K562 treated with DMSO at 1 percent for 24 hours (cell line): ENCODE measurements around the gene CLHC1. TPM values are rescaled to one million over a fixed set of nuclear protein-coding genes. Genes with fewer than 3 reads are reported as not detected.

Experiments used
- total RNA-seq: library from RNA; unstranded; fragments of 300-600 nt; gene quantifications from 2 replicates; pipeline ENCODE4 v1.2.3, GENCODE V29; 2022; ENCODE audit warnings: low read depth; ENCODE audit not compliant: insufficient read depth

CLHC1 gene
- 3.9 and 4.7 TPM in 2 replicates for total RNA-seq

DNA sequence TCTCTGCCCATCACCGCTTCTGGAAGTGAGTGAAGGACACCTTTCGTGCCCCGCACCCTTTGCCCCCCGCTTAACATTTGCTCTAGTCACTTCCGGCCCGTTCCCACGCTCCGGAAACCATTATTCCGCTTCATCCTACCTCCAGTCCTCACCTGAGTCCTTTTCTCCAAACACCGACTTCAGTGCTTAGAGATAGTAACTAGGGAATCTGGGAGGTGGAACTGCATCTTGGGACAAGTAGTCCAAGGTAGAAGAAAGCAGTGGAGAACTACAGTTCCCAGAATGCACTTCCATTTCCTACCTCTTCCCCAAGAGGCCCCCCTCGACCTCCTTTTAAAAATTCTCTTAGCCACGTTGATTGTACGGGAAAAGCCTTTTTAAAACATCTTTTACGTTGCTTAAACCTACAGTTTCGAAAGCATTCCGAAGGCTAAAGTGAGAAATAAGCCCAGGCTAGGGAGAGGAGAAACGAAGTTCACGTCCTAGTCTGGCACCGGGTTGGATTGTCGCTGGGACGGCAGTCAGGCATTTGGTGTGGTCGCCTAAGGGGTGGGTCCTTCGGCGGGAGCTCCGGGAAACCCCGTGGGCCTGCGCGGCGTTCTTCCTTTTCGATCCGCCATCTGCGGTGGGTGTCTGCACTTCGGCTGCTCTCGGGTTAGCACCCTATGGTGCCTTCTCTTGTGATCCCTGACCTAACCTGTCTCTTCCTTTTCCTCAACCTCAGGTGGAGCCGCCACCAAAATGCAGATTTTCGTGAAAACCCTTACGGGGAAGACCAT lies at the start of gene CLHC1, which contains the start of gene RPS27A:
CLHC1 (minus strand) TSS at position 210 of the 779 bp plus-strand sequence. CDS start 9,882 bp downstream, outside the sequence.
RPS27A (plus strand) TSS at position 605 of the 779 bp plus-strand sequence; CDS start at position 742, 137 bp downstream.

DNA sequence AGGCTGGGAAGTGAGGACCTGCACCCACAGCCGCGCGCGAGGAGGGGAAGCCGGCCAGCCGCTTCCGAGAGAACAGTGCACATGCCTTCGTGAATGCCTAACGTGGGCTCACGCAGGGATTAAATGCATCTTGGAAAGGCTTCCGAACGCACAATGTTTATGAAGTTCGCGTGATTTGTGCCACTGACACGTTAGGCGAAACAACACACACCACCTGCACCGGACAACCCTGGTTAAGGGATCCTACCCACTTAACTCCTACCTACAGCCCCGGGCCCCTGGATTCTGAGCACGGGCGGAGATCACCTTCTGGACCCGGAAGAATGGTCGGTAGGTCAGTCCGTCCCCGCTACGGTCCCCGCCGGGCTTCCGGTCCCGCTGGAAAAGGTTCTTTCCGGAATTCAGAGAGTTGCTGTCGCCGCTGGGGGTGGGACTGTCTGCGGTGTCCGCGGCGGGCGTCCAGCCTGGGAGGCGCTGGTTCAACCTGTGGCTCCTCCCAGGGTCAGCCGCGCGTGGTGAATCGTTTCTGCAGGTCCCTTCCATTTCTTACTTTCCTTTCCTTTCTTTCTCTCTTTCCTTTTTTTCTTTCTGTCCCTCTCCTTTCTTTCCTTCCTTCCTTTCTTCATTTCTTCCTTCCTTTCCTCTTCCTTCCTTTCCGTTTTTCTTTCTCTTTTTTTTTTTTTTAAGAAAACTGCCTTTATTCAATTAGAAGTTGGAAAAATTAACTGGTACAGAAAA lies 37.0 kb upstream of the CLHC1 start, which contains the start of gene MTIF2:
MTIF2 (minus strand) TSS at position 325 of the 738 bp plus-strand sequence. CDS start 5,373 bp downstream, outside the sequence.

Other genes with a start within 250 kb of the CLHC1 start
- gene RTN4, start 181.8 kb downstream of the CLHC1 start, total RNA-seq, result 365 and 379 TPM in 2 replicates
- 1,400 and 1,535 TPM in 2 replicates for gene RPS27A, start 395 bp upstream of the CLHC1 start, total RNA-seq
- gene MTIF2, start 36.9 kb upstream of the CLHC1 start, total RNA-seq, result 33.7 and 45.2 TPM in 2 replicates
- gene CCDC88A, start 187.6 kb upstream of the CLHC1 start, total RNA-seq, result 17.1 and 28.0 TPM in 2 replicates